A673 (cell line): Measurements from ENCODE around the gene UBASH3A.

Source experiments
- EZH2 ChIP-seq: fragments of 200-600 bp; sonication (generic); IDR thresholded peaks from 2 replicates; pipeline ENCODE4 v1.6.1; 2017; ENCODE audit warnings: borderline replicate concordance, low read depth, mild to moderate bottlenecking, mixed read lengths, antibody characterized with exemption, low read length; ENCODE audit not compliant: poor library complexity, severe bottlenecking
- TF ChIP-seq, protein P1 (sequence below): fragments of 300-800, 200-600 bp; sonication (generic); conservative IDR thresholded peaks from 2 replicates; pipeline ENCODE4 v1.5.1; 2017; ENCODE audit warnings: low read depth, mild to moderate bottlenecking, antibody characterized with exemption, low read length, moderate library complexity, mixed read lengths

DNA sequence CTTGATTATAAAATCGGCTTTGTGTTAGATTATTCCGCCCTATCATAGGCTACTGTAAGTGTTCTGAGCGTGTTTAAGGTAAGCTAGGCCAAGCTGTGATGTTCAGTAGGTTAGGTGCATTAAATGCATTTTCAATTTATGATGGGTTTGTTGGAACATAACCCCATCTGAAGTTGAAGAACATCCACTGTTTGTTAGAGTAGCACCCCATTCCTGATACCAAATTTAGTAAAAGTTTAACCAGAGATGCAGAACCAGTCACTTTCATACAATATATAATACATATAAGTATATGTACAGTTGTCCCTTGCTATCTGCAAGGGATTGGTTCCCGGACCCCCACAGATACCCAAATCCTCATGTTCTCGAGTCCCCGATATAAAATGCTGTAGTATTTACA lies 16.1 kb downstream of the UBASH3A start:
- TF ChIP-seq, protein P1, sequence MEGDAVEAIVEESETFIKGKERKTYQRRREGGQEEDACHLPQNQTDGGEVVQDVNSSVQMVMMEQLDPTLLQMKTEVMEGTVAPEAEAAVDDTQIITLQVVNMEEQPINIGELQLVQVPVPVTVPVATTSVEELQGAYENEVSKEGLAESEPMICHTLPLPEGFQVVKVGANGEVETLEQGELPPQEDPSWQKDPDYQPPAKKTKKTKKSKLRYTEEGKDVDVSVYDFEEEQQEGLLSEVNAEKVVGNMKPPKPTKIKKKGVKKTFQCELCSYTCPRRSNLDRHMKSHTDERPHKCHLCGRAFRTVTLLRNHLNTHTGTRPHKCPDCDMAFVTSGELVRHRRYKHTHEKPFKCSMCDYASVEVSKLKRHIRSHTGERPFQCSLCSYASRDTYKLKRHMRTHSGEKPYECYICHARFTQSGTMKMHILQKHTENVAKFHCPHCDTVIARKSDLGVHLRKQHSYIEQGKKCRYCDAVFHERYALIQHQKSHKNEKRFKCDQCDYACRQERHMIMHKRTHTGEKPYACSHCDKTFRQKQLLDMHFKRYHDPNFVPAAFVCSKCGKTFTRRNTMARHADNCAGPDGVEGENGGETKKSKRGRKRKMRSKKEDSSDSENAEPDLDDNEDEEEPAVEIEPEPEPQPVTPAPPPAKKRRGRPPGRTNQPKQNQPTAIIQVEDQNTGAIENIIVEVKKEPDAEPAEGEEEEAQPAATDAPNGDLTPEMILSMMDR: no peak
- no peak for TF ChIP-seq EZH2
